A549 treated with GW870086 at 1 μM for 4 hours (cell line): ENCODE results near the gene ZNF528. TPM values are rescaled to one million over a fixed set of nuclear protein-coding genes. Genes with fewer than 3 reads are reported as not detected.

Source experiments
- total RNA-seq: library from RNA; stranded (reverse); fragments of 200-300 nt; extraction: Qiagen RNA extraction; gene quantifications from 5 replicates; pipeline ENCODE4 v1.2.3, GENCODE V29; 2022; ENCODE audit warnings: low read depth

The ZNF528 gene
- total RNA-seq: 0.13 to 0.21 TPM (median 0.16 TPM) in 3 of 5 replicates, not detected in the others

GRCh38 chr19:52397310-52398080 lies at the start of gene ZNF528:
Gene ZNF528 (plus strand): TSS chr19:52397849. CDS start chr19:52402014, 4,165 bp downstream.

GRCh38 chr19:52369559-52370340 lies 27.9 kb upstream of the ZNF528 start, which contains the start of gene ZNF880:
Gene ZNF880 (plus strand): TSS chr19:52369923. CDS start chr19:52369966, 43 bp downstream.

GRCh38 chr19:52428937-52429336 lies 31.3 kb downstream of the ZNF528 start, which contains the start of gene ZNF534:
Gene ZNF534 (plus strand): TSS chr19:52429148. CDS start chr19:52431475, 2,327 bp downstream.

GRCh38 chr19:52453324-52454094 lies 55.9 kb downstream of the ZNF528 start, which contains the start of gene ZNF578:
Gene ZNF578 (plus strand): TSS chr19:52453553. CDS start chr19:52501846, 48,293 bp downstream.

Other genes starting within 250 kb of the ZNF528 start
- 0.21 to 2.5 TPM (median 0.82 TPM) in 5 replicates for gene ZNF836, start 226.2 kb upstream of the ZNF528 start, total RNA-seq
- gene PPP2R1A, start 207.8 kb upstream of the ZNF528 start, total RNA-seq: 183 to 309 TPM (median 305 TPM) in 5 replicates
- 6.3 to 10.6 TPM (median 9.1 TPM) in 5 replicates for gene ZNF766, start 128.3 kb upstream of the ZNF528 start, total RNA-seq
- 7.7 to 19.4 TPM (median 17.0 TPM) in 5 replicates for gene ZNF480, start 100.7 kb upstream of the ZNF528 start, total RNA-seq
- not detected in 5 replicates for gene ZNF610, start 61.6 kb upstream of the ZNF528 start, total RNA-seq
- gene ZNF880, start 27.9 kb upstream of the ZNF528 start, total RNA-seq: 0.73 to 1.2 TPM (median 0.97 TPM) in 5 replicates
- gene ZNF534, start 31.3 kb downstream of the ZNF528 start, total RNA-seq: not detected in 5 replicates
- not detected in 5 replicates for gene ZNF578, start 55.7 kb downstream of the ZNF528 start, total RNA-seq
- gene ZNF808, start 129.8 kb downstream of the ZNF528 start, total RNA-seq: 0.03 to 0.37 TPM (median 0.09 TPM) in 4 of 5 replicates, not detected in the other
- 0.08 to 0.55 TPM (median 0.24 TPM) in 5 replicates for gene ZNF701, start 172.4 kb downstream of the ZNF528 start, total RNA-seq
- 0.05 to 0.17 TPM (median 0.08 TPM) in 3 of 5 replicates, not detected in the others for gene ZNF83, start 240.5 kb downstream of the ZNF528 start, total RNA-seq